ENCODE data around the gene CEP128.

Gene CEP128
- long read RNA-seq, donor 1: 0 reads
- long read RNA-seq, donor 2: 0 reads
- long read RNA-seq, donor 3: 0 reads
- long read RNA-seq, donor 4: 0 reads
- long read RNA-seq, donor 5, partial matches to known transcripts: 0 of 1 reads
- long read RNA-seq, donor 5, other reads (novel, unspliced or antisense): 0 of 1 reads
- long read RNA-seq, donor 6: 0 reads
- long read RNA-seq, donor 7: 0 reads
- long read RNA-seq, donor 8: 0 reads

DNA sequence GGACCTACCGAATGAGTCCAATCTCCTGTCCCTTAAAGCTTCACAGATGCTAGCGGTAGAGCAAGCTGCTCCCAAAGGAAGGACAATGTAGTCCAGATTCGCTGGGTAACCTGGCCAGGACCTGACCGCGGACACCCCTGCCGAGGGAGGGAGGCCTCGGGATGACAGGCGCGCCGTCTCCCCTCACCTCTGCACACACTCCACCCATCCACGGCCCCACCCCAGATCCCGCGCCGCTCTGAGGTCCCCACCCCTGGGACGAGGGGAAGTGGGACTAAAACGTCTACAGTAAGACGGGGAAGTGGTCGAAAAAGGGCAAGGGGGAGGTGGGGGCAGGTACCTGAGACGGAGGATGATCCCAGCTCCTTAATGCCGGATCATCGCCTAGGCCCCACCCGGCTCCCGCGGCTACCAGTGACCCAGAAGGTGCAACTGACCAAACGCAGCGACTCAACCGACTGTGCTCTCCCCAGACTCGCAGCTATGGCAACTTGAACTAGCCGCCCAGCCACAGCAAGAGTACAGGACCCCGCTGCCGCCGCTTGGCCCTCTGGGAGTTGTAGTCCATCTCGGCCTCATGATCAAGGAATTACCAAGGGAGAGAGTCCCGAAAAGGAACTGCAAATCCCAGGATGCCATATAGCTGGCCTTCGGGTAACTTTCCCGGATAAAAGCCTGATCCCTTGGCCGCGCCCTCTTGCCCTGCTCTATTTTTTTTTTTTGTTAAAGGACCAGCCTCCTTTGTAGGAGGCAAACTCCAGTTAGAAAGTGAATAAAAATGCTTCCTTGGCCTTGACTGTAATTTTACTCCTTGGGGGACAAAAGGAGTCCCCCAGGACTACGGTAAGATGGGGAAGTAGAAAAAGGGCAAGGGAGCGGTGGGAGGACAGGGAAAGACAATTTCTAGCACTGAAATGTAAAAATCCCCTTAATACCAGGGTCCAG, at the start of gene CEP128:
Gene CEP128 (minus strand): TSS at position 498 of the 945 bp plus-strand sequence.
- DNase-seq: peak; percentile 86

- DNase-seq: no peak
Measured at GRCh38 chr14:80988735-80989429, 47.3 kb upstream of the CEP128 start.

DNA sequence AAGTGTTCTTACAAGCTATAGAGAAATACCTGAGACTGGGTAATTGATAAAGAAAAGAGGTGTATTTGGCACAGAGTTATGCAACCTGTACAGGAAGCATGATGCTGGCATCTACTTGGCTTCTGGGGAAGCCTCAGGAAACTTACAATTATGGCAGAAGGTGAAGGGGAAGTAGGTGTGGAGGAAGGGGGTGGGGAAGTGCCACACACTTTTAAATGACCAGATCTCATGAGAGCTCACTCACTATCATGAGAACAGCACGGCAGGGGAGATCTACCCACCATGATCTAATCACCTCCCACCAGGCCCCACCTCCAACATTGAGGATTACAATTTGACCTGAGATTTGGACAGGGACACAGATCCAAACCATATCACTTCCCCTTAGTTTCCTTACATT, 46.7 kb upstream of the CEP128 start:
- no peak for DNase-seq

GRCh38 chr14:80987235-80988032, 45.9 kb upstream of the CEP128 start:
- peak; percentile 37 for DNase-seq

DNA sequence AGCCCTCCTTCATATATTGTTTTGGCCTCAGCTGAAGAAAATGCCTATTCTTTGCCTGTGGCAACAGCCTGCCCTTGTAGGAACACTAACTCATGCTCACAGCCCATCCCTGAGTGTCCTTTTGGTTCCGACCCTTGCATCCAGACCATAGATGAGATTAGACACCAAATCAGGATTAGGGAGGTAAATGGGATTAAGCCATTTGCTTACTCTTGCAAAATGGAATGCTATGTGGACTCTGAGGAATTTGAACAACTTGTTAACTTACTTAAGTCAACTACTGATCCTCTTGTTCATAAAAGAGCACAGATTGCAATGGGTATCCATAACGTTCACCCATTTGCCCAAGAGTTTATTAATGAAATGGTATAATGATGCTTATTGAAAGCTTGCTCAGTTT, 41.2 kb upstream of the CEP128 start:
- DNase-seq: no peak

DNA sequence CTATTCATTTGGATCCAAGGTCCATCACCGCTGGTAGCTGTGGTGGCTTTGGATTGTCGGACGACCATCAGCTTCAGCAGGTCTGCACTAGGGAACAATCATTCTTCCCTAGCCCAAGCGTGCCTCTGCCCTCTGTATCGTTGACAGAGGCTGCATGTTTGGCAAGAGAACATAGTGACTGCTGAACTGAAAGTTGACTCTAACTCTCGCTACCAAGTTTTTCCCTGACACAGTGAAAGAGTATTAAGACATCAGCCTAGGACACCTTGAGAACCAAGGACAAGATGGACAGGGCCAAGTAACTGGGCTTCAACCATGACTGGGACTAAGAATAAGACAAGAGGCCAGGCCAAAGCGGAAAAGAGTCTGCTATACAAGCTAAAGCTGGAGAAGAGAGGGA, 40.1 kb upstream of the CEP128 start:
- no peak for DNase-seq

GRCh38 chr14:80981156-80981555, 39.6 kb upstream of the CEP128 start:
- no peak for DNase-seq

DNA sequence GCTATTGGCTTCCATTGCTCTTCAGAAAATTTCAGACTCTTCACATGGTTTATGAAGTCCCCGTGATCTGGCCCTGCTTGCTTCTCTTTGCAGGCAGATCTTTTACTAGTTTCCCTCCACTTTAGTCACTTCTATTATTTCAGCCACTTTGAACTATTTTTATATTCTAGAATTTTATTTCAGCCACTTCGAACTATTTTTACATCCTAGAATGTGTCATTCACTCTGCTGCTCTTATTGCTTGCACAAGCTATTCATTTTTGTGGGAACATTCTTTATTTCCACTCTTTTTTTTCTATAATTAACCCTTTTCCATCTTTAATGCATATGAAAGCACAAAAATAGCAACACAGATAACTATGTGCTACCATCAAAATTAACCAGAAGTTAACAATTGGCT, 38.4 kb upstream of the CEP128 start:
- no peak for DNase-seq

- no peak for DNase-seq
Measured at GRCh38 chr14:80978403-80978802, 36.9 kb upstream of the CEP128 start.

GRCh38 chr14:80977221-80977620, 35.7 kb upstream of the CEP128 start:
- no peak for DNase-seq

- no peak for DNase-seq
Measured at GRCh38 chr14:80974679-80975078, 33.1 kb upstream of the CEP128 start.

- no peak for DNase-seq
Measured at GRCh38 chr14:80973931-80974641, 32.5 kb upstream of the CEP128 start.

- no peak for DNase-seq
Measured at GRCh38 chr14:80965037-80965436, 23.5 kb upstream of the CEP128 start.

- no peak for DNase-seq
Measured at GRCh38 chr14:80959496-80959895, 18.0 kb upstream of the CEP128 start.

DNA sequence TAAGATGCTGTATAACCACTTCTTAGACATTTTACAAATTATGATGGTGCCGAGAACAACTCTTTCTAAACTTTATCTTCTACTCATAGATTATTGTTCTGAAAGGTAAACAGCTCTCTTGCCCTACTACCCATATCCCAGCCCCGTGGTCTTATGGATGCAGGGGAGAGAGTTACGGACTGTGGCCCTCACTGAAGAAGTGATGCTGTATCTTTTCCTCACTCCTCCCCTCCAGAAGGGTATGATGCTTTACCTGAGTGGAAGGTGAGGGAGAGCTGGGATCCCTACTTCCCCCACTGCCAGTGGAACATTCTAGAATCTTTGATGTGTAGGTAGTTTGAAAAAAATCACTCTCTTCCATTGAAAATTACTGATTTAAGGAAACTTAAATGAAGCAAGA, 17.4 kb upstream of the CEP128 start:
- no peak for DNase-seq

DNA sequence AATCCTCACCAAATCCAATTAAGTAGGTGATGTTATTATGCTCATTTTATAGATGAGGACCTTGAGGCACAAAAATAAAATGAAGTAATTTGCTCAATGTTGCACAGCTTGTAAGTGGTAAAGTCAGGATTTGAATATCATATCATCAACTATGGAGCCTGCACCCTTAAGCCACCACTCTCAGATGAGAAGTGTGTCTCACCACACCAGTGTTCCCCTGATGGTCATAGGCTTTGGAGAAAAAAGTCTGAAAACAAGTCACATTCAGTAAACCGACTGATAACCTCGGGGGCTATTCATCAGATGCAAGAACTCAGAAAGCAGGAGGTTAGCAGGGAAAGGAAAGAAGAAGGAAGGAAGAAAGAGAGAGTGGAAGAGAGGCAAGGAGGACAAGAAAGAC, 16.7 kb upstream of the CEP128 start:
- DNase-seq: no peak

- no peak for DNase-seq
Measured at GRCh38 chr14:80957613-80958012, 16.1 kb upstream of the CEP128 start.

DNA sequence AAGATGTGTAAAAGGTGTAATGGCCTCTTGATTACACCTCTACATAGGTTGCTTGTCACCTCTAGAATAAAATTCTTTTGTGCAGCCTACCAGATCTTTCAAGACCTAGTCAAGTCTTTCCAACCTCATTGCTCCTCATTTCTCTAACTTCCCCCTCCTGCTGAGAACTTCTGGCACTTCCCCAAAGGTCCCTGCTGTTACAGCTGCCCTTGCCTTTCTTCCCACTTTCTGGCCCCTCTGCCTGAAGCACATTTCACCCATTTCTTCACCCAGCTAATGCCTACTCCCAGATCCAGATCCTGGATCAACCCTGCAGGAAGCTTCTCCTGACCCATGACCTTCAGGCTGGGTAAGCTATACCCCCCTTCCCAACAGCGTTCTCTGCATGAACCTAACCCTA, 15.4 kb upstream of the CEP128 start:
- no peak for DNase-seq

- DNase-seq: no peak
Measured at GRCh38 chr14:80956102-80956501, 14.6 kb upstream of the CEP128 start.

DNA sequence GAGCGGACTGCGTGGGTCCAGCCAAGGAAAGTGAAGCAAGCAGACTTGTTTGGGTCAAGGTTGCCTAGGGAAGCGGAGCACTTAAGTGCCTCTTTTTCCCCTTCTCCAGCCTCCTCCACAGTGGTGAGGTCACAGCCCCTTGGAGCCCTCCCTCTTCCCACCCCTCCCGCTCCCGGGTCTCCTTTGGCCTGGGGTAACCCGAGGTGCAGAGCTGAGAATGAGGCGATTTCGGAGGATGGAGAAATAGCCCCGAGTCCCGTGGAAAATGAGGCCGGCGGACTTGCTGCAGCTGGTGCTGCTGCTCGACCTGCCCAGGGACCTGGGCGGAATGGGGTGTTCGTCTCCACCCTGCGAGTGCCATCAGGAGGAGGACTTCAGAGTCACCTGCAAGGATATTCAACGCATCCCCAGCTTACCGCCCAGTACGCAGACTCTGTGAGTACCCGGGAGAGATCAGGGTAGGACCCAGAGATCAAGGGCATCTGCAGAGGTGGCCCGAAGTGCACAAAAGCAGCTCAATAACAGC, 13.9 kb upstream of the CEP128 start, which contains the start of gene TSHR:
Gene TSHR (plus strand): TSS at position 206 of the 526 bp plus-strand sequence. CDS start 60 bp downstream, at position 266.
- peak; percentile 23 for DNase-seq

DNA sequence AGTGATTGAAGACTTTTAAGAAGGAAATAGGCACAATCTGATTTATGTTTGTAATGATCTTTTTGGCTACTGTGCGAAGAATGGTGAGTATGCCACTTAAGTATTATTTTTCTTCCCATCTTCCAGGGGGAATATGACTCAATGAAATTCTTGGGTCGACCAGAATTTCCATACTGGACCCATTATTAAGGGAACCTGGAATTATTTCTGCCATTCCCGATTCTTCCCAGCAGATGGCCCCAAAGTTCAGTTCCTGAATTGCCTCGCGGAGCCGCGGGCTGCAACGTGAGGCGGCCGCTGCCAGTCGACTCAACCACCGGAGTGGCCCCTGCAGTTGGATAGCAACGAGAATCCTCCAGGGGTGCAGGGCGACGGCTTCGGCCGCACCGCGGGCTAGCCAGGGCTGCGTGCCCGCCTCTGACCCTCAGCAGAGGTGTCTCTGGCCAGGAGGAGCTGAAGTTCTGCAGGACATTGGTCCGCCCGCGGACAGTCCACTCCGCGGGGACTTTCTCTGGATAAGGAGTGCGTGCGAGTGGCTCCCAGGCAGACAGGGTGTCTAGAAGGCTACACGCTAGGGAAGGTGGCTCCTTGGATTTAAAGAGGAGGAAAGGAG, 13.3 kb upstream of the CEP128 start:
- peak; percentile 85 for DNase-seq
